HTR-8/SVneo (cell line): ENCODE measurements around the gene ABCC8.

Experiments
- DNase-seq: peaks from one replicate; pipeline ENCODE4 v3.0.0; 2011; ENCODE audit warnings: low spot score, mixed read lengths; ENCODE audit not compliant: insufficient read length
- FAIRE-seq: peaks from 2 replicates; lab custom pipeline; 2011; peaks lifted over from hg19 to GRCh38; lab: Jason Lieb, UNC

The ABCC8 gene

DNA sequence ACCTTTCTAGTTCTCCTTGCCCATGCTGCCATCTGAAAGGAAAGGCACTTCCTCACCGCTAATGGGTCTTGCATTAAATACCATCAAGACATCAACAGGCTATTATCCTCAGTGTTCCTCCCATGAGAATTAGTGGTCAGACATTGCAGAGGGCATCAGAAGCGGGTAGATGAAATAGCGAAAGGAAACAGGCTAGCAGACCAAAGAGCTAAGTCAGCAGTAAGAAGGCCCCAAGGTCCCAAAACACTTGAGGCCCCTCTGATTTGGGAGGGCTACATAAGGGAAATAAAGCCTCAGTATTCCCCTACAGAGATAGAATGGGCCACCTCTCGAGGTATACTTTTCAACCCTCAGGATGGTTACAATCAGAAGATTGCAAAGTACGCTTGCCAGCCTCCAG is 101.1 kb downstream of the ABCC8 start:
- DNase-seq = no peak
- FAIRE-seq = no peak

DNA sequence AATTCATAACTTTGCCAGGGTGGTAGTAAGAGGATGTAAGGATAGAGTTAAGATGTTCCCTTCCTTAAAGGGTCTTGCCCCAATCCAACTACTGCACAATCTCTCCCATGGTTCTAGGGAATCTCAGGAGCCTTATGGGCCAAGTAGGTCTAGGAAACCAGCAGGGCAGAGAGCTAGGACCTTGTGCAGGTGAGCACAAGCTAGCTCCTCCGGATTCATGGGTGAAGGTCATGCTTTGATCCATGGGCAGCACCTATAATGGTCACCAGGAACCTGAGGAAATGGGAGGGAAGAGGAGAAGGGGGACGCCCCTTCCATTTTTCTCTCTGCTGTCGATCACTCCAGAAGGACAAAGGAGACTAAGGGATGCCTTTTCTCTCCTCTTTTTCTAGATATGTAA is 105.0 kb downstream of the ABCC8 start:
- FAIRE-seq = no peak

DNA sequence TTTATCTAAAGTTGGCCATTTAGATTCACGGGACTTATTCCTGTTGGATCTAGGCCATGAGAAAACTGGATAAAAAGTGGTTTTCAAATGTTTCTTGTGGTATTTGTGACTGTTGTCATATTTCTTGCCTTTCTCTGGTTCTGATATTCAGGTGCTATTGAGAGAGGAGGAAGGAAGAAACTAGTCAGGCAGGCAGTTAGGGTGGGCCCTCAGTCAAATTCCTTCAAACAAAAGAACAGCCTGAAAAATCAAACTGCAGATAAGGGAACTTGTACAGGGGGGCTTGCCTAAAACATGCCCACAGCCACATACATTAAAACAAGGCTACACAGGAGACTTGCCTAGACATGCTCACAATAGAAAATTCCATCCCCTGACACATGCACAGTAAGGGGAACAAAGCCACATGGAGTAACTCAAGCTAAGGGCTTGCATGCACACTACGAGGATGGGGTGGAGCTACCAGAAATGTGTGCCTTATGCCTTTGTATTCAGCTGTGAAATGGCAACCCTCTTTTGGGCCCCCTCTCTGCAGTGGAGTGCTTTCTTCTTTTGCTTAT is 106.9 kb downstream of the ABCC8 start:
- FAIRE-seq (no peak), DNase-seq (no peak)

More for the DNA sequence above, 105.0 kb downstream of the ABCC8 start:
- no peak for DNase-seq

DNA sequence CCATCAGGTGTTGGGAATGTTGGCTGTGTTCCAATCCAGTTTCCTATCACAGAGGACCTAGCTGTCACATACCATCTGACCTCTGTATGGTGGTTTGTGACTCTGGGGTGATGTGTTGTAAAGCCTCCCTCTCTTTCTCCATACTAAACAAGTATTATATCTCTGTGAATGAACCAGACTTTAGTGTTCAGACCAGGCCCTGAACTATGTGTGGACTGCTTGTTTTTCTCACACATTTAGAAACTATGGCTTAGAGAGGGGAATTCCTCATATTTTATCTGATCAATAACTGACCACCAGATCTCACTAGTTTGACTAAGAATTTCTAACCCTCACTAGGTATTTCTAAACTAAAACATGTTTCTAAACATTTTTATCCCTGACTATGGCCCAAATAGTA is 107.6 kb downstream of the ABCC8 start:
- FAIRE-seq = no peak

DNA sequence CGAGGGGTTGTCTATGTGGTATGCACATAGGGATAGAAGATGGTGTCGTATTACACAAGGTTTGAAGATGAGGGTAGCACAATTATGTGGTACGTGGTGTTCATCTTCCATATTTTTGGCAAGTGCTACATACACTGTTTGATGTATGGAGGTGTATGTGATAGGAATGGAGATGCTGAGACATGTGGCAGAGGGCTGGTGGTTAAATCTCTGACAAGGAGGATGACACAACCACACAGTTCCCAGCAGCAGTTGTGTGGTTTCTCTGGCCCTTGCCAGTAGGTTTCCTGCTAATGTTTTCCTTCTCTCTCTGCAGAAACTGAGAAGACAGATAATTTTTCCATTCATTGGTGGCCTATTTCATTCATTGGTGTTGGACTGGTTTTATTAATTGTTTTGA is 108.1 kb downstream of the ABCC8 start:
- DNase-seq (no peak), FAIRE-seq (peak; percentile 67)

More for the DNA sequence above, 107.6 kb downstream of the ABCC8 start:
- no peak for DNase-seq

DNA sequence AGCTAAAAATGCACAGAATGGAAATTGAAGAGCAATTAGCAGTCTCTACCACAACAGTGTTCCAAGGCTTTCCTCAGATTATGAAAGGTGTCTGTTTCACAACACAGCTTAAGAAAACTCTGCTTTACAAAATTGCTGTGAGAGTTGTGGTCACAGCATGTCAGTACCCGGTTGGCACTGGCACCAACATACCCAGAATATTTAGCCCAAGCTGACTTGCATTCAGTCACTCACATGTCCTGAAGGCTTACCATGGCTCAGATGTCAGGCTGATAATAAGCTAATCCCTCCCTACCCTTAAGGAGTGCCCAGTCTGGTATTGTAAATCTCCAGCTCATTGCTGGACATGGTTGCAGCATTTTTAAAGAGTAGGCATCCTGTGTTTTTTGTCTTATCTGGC is 110.2 kb downstream of the ABCC8 start:
- DNase-seq (no peak), FAIRE-seq (peak; percentile 48)

DNA sequence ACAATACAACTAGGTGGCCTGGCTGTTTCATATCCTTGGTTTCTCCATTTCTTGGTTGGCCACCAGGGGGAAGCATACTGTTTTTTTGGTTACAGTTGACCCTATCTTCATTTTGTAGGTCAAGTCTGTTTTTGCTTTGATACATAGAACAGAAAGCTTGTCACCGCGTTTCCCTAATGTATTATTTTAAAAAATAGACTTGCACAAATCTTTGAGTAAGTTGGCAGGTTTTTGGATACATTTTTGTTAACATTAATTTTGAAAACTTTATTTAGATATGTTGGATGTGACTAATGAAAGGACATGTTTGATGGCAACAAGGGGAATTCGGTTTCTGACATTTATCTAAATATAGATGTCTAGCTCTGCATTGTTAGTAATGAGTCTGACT is 122.0 kb downstream of the ABCC8 start:
- peak; percentile 65 for DNase-seq
- no peak for FAIRE-seq

DNA sequence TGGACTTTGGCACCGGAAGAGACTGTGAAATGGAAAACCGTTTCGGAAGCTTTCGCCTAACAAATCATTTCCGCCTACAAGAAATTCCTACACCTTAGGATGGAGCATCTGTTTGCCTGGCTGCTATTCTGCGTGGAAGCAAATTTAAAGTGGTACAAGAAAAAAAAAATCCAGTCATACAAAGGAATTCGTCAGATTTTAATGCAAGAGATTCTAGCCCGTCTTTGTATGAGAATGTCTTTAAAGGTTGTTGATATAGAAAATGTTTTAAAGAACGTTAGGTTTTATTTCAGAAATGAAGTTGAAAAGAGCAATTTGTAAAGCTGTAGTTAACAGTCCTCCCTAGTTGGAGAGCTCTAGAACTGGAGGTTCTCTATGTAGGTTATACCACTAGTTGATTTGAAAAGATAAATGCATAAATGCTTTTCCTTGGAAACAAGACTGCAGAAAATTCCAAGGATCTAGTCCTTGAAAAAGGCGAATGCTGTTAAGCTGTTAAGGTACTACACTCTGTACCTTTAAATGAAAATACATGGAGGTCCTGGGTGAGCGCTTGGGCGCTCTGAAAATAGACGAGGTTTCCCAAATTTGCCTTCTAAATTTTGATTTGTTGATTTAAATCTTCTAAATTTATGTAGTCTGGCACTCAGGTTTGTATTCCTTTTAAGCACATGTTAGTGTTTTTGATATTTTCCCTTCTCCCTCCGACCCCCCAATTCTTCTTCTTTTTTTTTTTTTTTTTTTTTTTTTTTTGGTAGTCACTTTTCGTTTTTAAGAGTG is 122.6 kb downstream of the ABCC8 start:
- DNase-seq = no peak
- no peak for FAIRE-seq

DNA sequence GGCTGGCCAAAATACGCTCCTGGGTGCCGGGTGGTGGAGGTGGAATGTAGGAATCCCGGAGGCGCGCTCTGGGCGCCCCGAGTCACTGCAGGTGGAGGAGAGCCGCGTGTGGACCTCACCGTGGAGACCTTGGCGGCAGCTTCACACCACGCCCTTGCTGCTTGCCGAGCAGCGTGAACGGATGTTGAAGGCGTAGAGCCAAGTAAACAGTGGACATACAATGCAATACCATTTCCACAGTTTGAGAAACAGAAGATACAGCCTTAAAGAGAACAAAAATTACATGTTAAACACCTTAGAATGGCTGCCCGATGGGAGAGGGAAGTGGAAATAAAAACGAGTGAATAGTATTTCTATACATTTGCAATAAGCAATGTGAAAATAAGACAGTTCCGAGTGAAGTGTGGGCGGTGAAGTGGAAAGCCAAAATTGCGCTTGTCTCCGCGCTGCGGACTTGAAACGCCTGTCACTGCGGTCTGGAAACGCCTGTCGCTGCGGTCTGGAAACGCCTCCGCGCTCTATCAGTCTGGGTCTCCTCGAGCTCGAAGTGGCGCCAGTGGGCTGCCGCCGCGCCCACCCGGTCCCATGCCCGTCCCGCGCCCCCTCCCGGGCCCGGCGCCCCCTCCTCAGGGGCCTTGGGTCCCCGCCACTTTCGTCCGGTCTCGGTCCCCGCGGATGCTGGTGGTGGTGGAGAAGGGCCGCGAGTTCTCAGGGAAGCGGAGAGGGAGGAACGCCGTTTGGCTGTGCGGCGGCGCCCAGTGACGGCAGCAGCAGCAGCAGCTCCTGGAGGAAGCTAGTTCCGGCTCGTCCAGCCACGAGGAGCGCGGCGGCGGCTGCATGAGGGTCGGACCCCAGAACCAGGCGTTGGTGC is 123.5 kb downstream of the ABCC8 start:
- DNase-seq (peak; percentile 53), FAIRE-seq (peak; percentile 33)

DNA sequence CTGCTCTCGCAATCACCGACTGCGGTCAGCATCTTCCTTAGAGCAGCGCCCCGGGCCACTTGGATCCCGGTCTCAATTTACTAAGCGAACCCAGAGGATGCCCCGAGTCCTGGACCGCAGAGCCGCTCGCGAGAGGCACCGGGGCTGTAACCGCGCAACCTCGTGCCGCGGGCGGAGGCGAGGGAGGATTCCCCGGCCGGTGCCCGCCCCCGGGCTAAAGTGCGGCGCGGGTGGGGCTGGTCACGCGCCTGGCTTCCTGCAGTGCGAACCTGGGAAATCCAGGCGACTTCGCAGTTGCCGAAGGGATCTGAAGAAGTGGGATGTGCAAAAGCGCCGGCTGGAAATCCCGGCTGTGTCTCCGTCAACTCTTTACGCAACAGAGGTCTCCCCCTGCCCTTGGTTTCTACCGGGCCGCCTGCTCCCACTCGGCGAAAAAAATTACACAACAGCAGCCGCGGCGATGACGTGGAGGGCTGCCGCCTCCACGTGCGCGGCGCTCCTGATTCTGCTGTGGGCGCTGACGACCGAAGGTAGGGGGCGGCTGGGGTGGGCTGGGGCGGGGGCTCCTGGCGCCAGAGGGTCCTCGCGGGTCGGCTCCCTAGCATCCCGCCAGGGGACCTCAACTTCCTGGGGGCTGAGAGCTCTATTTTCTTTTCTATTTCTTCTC is 125.0 kb downstream of the ABCC8 start, which contains the start of gene NCR3LG1:
Gene NCR3LG1, plus strand, starts transcription at position 291 of the 667 bp plus-strand sequence. Its CDS starts 170 bp downstream, at position 461.
- peak; percentile 41 for DNase-seq
- no peak for FAIRE-seq

DNA sequence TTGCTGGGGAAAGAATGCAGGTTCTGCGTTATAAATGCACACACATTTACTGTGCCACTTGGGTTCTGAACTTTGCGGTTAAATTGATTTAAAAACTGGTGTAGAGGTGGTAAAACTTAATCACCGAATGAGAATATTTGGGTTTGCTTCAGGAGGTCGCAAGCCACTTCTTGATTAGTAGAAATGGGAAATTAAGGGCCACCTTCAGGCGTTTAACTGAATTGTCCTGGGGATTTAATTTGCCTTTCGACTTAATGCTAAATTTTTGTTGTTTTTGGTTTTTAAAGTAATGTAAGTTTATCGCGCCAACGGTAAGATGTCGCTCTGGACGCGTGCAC is 125.5 kb downstream of the ABCC8 start:
- FAIRE-seq (no peak), DNase-seq (no peak)

DNA sequence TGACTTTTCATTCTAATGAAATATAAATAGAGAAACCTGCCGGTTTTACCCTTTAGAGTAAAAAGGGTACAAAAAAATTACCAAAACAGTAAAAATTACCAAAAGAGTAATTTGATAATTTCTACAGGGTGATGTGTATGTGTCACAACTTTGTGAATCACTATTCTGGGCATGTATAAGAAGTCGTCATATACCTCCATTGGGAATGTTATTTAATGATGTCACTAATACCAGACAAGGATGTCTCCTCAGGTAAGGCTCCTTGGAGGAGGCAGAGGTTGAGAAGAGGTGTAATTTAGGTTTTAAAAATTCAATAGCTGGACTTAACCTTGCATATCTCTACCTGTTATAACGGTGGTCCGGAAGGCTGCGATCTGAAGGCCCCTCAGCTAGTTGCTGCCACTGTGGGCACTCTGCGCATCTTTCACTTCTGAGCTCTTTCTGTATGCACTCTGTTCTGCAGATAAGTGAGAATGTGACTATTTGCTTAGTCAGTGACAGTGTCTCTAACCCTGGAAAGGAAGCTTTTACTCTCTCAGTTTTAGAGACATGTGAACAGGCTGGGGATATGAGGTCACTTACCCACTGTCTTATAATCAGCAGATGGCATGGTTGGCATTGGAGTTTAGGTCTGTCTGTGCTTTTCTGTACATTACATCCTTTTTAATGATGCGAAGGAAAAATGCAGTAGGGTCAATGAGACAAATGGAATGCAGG is 126.0 kb downstream of the ABCC8 start:
- FAIRE-seq = no peak
- DNase-seq = no peak

DNA sequence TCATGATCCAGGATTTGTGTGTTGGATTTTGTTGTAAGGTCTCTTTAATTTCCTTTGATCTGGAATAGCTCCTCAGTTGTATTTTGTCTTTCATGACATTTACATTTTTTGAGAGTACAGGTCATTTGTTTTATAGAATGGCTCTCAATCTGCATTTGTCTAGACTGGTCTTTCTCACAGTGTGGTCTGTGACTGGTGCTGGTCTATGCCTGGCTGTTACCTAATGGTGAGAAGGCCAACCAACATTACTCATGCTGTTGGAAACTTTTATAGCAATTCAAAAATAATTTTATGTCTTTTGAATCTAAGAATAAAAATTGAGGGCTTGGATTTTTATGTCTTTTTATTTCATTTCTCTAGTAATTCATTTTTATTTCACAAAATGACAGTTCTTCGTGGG is 129.0 kb downstream of the ABCC8 start:
- no peak for FAIRE-seq

DNA sequence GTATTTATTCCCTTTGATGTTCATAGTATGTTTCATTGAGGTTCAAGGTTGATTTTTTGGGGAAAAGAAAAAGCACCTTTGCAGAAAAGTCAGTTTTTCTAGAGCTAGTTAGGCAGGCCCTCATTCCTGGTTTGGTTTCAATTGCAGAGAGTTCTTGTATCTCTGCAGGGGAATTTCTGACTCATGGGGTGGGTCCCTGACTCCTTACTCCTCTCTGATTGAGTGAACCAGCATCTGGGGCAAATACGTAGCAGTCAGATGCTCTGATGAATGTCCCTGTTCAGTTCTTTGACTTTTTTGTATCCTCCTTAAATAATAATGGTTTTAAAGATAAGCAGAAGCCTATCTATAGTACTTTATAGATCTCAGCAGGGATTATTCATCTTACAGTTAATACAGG is 132.7 kb downstream of the ABCC8 start:
- no peak for DNase-seq
- FAIRE-seq = no peak

More for the DNA sequence above, 129.0 kb downstream of the ABCC8 start:
- DNase-seq = no peak

DNA sequence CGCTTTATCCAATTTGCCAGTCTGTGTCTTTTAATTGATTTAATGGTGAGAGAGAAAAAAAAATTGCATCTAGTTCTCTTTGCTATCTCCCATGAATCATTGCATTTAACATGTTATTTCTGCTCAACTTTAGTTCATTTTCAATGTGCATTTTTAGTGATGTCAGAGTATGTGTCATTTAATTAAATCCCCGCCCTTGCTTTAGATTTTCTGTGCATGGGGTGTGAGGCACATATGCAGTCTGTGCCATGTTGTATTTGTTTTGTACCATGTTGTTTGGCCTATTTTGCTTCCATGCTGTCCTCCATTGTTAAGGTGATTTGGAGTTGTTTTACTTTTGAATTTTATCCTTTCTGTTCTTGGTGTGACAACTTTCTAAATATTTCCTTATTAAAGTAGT is 133.4 kb downstream of the ABCC8 start:
- FAIRE-seq (no peak), DNase-seq (no peak)
